GM10248 (cell line): ENCODE results near the gene LRRTM1.

Source experiments
- CTCF ChIA-PET: fragments of 300-600 bp; sonication (Branson Sonifier 250); formaldehyde crosslinking; extraction: SDS; loops from one replicate; lab custom pipeline; 2021; ENCODE audit warnings: antibody characterized with exemption; lab: Yijun Ruan, JAX
- POLR2A ChIA-PET: fragments of 350-650 bp; sonication (Branson Sonifier 250); formaldehyde crosslinking; extraction: SDS; loops from one replicate; lab custom pipeline; 2020; ENCODE audit warnings: antibody characterized with exemption; lab: Yijun Ruan, JAX
- DNase-seq: peaks from one replicate; pipeline ENCODE4 v3.0.0; 2012; ENCODE audit errors: extremely low spot score
- TF ChIP-seq, protein P1 (sequence below): IDR thresholded peaks from 2 replicates; pipeline ENCODE4 v1.5.1; 2012; ENCODE audit warnings: mild to moderate bottlenecking, low read depth; ENCODE audit errors: extremely low read depth, missing control alignments, control extremely low read depth

LRRTM1 gene

DNA sequence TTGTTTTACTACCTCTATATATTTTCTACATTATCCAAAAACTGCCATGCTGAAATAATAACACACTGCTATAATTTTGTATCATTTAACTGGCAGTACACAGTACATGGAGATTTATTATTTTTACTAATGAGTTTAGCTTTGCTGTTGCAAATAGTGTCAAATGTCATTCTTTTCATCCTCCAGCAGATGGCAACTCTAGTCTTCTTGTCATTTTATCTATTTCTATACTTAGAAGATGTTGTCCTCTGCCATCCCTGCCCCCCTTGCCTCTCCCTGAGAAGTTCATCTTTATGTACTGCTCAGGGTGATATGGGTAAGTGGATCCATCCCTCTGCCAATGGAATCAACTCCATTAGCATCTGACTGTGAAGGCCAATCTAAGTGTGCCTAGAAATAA is 21.7 kb upstream of the LRRTM1 start:
- TF ChIP-seq, protein P1, sequence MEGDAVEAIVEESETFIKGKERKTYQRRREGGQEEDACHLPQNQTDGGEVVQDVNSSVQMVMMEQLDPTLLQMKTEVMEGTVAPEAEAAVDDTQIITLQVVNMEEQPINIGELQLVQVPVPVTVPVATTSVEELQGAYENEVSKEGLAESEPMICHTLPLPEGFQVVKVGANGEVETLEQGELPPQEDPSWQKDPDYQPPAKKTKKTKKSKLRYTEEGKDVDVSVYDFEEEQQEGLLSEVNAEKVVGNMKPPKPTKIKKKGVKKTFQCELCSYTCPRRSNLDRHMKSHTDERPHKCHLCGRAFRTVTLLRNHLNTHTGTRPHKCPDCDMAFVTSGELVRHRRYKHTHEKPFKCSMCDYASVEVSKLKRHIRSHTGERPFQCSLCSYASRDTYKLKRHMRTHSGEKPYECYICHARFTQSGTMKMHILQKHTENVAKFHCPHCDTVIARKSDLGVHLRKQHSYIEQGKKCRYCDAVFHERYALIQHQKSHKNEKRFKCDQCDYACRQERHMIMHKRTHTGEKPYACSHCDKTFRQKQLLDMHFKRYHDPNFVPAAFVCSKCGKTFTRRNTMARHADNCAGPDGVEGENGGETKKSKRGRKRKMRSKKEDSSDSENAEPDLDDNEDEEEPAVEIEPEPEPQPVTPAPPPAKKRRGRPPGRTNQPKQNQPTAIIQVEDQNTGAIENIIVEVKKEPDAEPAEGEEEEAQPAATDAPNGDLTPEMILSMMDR, result peak; percentile 7
- peak; percentile 15 for DNase-seq
- POLR2A ChIA-PET, result no interaction called here
- CTCF ChIA-PET, result interaction anchor here (1.0 to 1.9 kb wide), 3 partner anchors 11 to 172 kb away, joined by 3 to 6 read pairs (median 5); no protein-coding TSS in a partner anchor

DNA sequence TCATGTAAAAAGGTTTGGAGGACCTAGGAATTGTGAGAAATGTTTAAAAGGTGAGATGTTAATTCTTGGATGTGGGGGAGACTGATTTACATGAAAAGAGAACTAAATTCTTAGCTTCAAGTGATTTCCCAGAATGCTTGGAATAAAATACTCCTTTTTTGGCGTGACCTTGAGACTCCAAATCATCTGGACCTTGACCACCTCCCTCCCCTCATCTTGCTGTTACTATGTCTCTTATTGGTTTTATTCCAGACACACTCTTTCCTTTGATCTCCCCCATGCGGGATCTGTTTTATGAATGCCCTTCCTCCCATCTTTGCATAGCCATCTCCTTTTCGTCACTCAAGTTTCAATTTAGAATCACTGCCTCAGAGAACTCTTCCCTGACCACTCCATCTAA is 20.0 kb upstream of the LRRTM1 start:
- TF ChIP-seq, protein P1, result no peak
- ChIA-PET POLR2A (no interaction called here), CTCF (interaction anchor here (1.7 kb wide), 1 partner anchor 174 kb away, joined by 6 read pairs; no protein-coding TSS in a partner anchor)
- DNase-seq, result no peak

DNA sequence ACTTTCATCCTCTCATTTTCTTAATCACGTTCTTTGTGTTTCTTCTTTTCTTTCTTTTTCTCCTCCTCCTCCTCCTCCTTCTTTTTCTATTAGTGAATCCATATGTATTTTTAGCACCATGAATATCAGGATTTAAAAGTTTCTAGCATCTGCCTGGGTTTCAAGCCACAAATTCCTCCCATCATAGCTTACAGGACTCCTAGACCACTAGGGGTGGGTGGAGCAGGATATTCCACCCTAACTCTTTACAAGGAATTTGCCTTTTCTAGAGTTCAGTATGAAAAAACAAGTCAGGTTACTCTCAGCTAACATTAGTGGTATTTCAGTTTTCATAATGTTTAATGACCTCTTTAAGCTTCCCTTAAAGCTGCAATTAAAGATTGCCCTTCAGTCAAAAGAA is 19.1 kb upstream of the LRRTM1 start:
- no peak for DNase-seq
- TF ChIP-seq, protein P1, result no peak
- CTCF ChIA-PET, result no interaction called here
- POLR2A ChIA-PET, result no interaction called here

DNA sequence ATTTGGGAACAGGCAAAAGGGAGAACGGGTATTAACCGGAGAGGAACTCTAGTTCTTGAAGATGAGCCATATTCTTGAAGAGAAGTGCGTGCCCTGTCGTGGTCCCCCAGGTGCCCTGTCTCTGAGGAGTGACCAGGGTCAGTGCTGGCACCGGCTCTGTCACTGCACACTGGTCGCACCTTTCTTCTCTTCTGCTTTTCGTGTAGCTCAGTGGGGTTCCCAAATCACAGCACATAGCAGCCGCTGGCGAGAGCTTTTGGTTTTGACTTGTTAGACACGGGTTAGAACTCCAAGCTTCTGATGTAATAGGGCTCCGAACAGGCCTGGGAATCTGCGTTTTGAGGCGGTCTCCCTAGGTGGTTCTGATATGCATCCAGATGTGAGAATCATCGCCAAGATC is 18.4 kb upstream of the LRRTM1 start:
- ChIA-PET POLR2A (no interaction called here), CTCF (no interaction called here)
- no peak for DNase-seq
- TF ChIP-seq, protein P1, result no peak

DNA sequence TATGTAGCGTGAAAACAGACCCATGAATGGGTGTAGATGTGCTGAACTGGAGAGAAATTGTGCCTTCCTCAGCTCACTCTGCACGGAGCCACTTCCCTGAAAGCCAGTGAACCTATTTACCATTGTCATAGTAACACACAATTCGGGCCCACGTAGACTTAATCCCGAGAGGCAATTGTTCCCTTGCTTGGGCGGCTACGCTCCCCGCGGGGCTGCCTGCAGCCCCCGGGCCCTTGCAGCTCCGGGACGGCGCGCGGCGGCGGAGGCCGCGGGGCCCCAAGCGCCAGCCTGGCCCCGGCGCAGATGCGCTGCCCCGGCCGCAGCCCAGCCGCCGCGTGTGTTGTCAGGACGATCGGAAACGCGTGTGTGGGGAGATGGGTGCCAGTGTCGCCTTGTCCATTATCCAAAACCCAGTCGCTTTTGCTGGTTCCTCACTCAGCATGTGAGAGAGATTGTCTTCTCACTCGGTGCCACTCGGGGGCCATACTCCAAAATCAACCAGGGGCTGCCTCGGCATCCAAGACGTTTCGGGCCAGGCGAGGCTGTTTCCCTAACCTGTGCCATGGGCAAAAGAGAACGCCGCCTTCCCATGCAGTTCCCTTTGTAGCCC is 17.9 kb upstream of the LRRTM1 start:
- CTCF ChIA-PET, result no interaction called here
- peak; percentile 9 for DNase-seq
- POLR2A ChIA-PET, result no interaction called here

DNA sequence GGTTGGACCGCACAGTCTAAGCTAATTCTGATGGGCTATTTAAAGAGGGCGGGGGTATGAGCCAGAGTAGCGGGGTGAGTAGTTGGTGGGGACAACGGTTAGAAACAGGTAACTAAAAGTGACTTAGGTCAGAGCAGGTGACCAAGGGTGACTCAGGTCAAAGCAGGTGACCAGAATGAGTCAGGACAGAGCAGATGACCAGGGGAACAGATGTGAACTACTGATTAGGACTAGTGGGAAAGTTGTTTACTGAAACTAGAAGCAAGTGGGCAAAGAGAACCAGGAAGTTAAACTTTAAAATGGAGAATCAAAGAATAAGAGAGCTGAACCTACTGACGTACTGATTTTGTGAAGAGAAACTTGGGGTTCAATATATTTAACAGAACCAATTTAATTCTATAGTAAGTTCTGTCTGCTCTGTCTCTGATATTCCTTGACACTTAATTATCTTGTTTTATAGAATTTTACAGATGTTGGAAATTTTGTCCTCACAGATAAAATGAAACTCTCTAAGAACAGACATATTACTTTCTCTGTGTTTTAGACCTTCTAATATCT is 7.8 kb upstream of the LRRTM1 start:
- CTCF ChIA-PET, result no interaction called here
- POLR2A ChIA-PET, result no interaction called here
- TF ChIP-seq, protein P1, result no peak
- DNase-seq, result no peak

More for the DNA sequence above, 17.9 kb upstream of the LRRTM1 start:
- TF ChIP-seq, protein P1, result no peak
